H9 (cell line): Measurements from ENCODE around the gene HSD17B2. TPM values are rescaled to one million over a fixed set of nuclear protein-coding genes. Genes with fewer than 3 reads are reported as not detected.

Experiments used
- DNase-seq: peaks from one replicate; pipeline ENCODE4 v3.0.0-alpha.2; 2017
- H2AFZ ChIP-seq: one replicate; pipeline ENCODE4 v1.6.1; 2013; ENCODE audit warnings: mild to moderate bottlenecking, low read length, control low read depth, moderate library complexity
- H2AK5ac ChIP-seq: 2 replicates; pipeline ENCODE4 v1.6.1; 2013; ENCODE audit warnings: low read length, control low read depth, mixed read lengths; ENCODE audit not compliant: insufficient read length
- H2BK120ac ChIP-seq: one replicate; pipeline ENCODE4 v1.6.1; 2013; ENCODE audit warnings: low read depth, mild to moderate bottlenecking, low read length, control low read depth, inconsistent platforms; ENCODE audit not compliant: poor library complexity, severe bottlenecking
- H2BK12ac ChIP-seq: 2 replicates; pipeline ENCODE4 v1.6.1; 2013; ENCODE audit warnings: low read length, control low read depth, mixed read lengths, low read depth; ENCODE audit not compliant: insufficient read length
- H2BK15ac ChIP-seq: 2 replicates; pipeline ENCODE4 v1.6.1; 2013; ENCODE audit warnings: low read depth, low read length, control low read depth
- H2BK20ac ChIP-seq: one replicate; pipeline ENCODE4 v1.6.1; 2013; ENCODE audit warnings: low read depth, mild to moderate bottlenecking, low read length, control low read depth, inconsistent platforms; ENCODE audit not compliant: poor library complexity, severe bottlenecking
- H2BK5ac ChIP-seq: 2 replicates; pipeline ENCODE4 v1.6.1; 2013; ENCODE audit warnings: low read length, control low read depth, mixed read lengths; ENCODE audit not compliant: insufficient read length
- H3K14ac ChIP-seq: 2 replicates; pipeline ENCODE4 v1.6.1; 2013; ENCODE audit warnings: low read length, control low read depth; ENCODE audit not compliant: insufficient read depth
- H3K18ac ChIP-seq: 2 replicates; pipeline ENCODE4 v1.6.1; 2013; ENCODE audit warnings: low read depth, mild to moderate bottlenecking, mixed read lengths, low read length, control low read depth; ENCODE audit not compliant: insufficient read length
- H3K23ac ChIP-seq: 2 replicates; pipeline ENCODE4 v1.6.1; 2013; ENCODE audit warnings: low read length, control low read depth, mixed read lengths, low read depth; ENCODE audit not compliant: insufficient read length
- H3K23me2 ChIP-seq: 2 replicates; pipeline ENCODE4 v1.6.1; 2013; ENCODE audit warnings: low read depth, mild to moderate bottlenecking, mixed read lengths, low read length, control low read depth; ENCODE audit not compliant: insufficient read length, poor library complexity, severe bottlenecking
- H3K27ac ChIP-seq: 2 replicates; pipeline ENCODE4 v1.5.1; 2013; ENCODE audit warnings: low read length, control low read depth, mixed read lengths, low read depth; ENCODE audit not compliant: insufficient read length
- H3K27me3 ChIP-seq: 2 replicates; pipeline ENCODE4 v1.6.1; 2013; ENCODE audit warnings: low read length, control low read depth, inconsistent platforms; ENCODE audit not compliant: insufficient read depth
- H3K4ac ChIP-seq: 2 replicates; pipeline ENCODE4 v1.6.1; 2013; ENCODE audit warnings: low read depth, mild to moderate bottlenecking, control low read depth, inconsistent platforms, low read length, moderate library complexity
- H3K4me1 ChIP-seq: 2 replicates; pipeline ENCODE4 v1.6.1; 2013; ENCODE audit warnings: low read length, control low read depth, inconsistent platforms; ENCODE audit not compliant: insufficient read depth
- H3K4me2 ChIP-seq: 2 replicates; pipeline ENCODE4 v1.6.1; 2013; ENCODE audit warnings: low read length, control low read depth, mixed read lengths; ENCODE audit not compliant: insufficient read length, insufficient read depth
- H3K56ac ChIP-seq: 2 replicates; pipeline ENCODE4 v1.6.1; 2013; ENCODE audit warnings: low read depth, mild to moderate bottlenecking, mixed read lengths, low read length, control low read depth; ENCODE audit not compliant: insufficient read length
- H3K79me1 ChIP-seq: 2 replicates; pipeline ENCODE4 v1.6.1; 2013; ENCODE audit warnings: low read depth, mild to moderate bottlenecking, moderate library complexity, low read length, control low read depth, inconsistent platforms; ENCODE audit not compliant: insufficient read depth, poor library complexity, severe bottlenecking
- H3K79me2 ChIP-seq: 2 replicates; pipeline ENCODE4 v1.6.1; 2013; ENCODE audit warnings: low read length, control low read depth, inconsistent platforms; ENCODE audit not compliant: insufficient read depth
- H3K9ac ChIP-seq: 2 replicates; pipeline ENCODE4 v1.6.1; 2013; ENCODE audit warnings: low read length, control low read depth, mixed read lengths; ENCODE audit not compliant: insufficient read length; ENCODE audit errors: extremely low read depth
- H3K9me3 ChIP-seq: one replicate; pipeline ENCODE4 v1.6.1; 2013; ENCODE audit warnings: low read depth, low read length, inconsistent platforms; ENCODE audit not compliant: control insufficient read depth
- H3T11ph ChIP-seq: one replicate; pipeline ENCODE4 v1.6.1; 2013; ENCODE audit warnings: mild to moderate bottlenecking, low read length, control low read depth, inconsistent platforms
- H4K20me1 ChIP-seq: one replicate; pipeline ENCODE4 v1.6.1; 2013; ENCODE audit not compliant: control insufficient read depth, insufficient read length, insufficient read depth
- H4K5ac ChIP-seq: 2 replicates; pipeline ENCODE4 v1.6.1; 2013; ENCODE audit warnings: low read depth, mild to moderate bottlenecking, mixed read lengths, low read length, control low read depth; ENCODE audit not compliant: insufficient read length
- H4K8ac ChIP-seq: replicated peaks from 2 replicates; pipeline ENCODE4 v1.6.1; 2013; ENCODE audit warnings: low read length, control low read depth, mixed read lengths, low read depth; ENCODE audit not compliant: insufficient read length
- H4K91ac ChIP-seq: 2 replicates; pipeline ENCODE4 v1.6.1; 2013; ENCODE audit warnings: low read depth, mild to moderate bottlenecking, moderate library complexity, mixed read lengths, low read length, control low read depth; ENCODE audit not compliant: insufficient read length
- H3K27ac Mint-ChIP-seq, 3 experiments: 2 replicates in 2 of 3; 3 replicates in 1 of 3; pipeline ENCODE4 v1.8.0; 2020 to 2021; ENCODE audit warnings: mixed read lengths in 3 of 3, mild to moderate bottlenecking in 1 of 3, moderate library complexity in 1 of 3
- H3K27me3 Mint-ChIP-seq: 2 replicates; pipeline ENCODE4 v1.8.0; 2021; ENCODE audit warnings: low read depth, mild to moderate bottlenecking, moderate library complexity, mixed read lengths
- H3K36me3 Mint-ChIP-seq, 3 experiments: 2 replicates in 2 of 3; 3 replicates in 1 of 3; pipeline ENCODE4 v1.8.0; 2020 to 2021; ENCODE audit warnings: low read depth in 3 of 3, mixed read lengths in 3 of 3; ENCODE audit not compliant: insufficient read depth in 1 of 3
- H3K4me1 Mint-ChIP-seq, 2 experiments: 2 replicates each; pipeline ENCODE4 v1.8.0; 2020; ENCODE audit warnings: mixed read lengths in 2 of 2
- H3K4me3 Mint-ChIP-seq, 2 experiments: 2 replicates in 1 of 2; 3 replicates in 1 of 2; pipeline ENCODE4 v1.8.0; 2020 to 2021; ENCODE audit warnings: mild to moderate bottlenecking in 2 of 2, mixed read lengths in 2 of 2, moderate library complexity in 1 of 2
- H3K9me3 Mint-ChIP-seq, 2 experiments: 2 replicates in 1 of 2; 3 replicates in 1 of 2; pipeline ENCODE4 v1.8.0; 2020; ENCODE audit warnings: mild to moderate bottlenecking in 2 of 2, mixed read lengths in 2 of 2, moderate library complexity in 1 of 2
- CTCF ChIP-seq: fragments of 200-600 bp; sonication (generic); conservative IDR thresholded peaks from 3 replicates; pipeline ENCODE4 v1.8.0; 2021; ENCODE audit warnings: antibody characterized with exemption, mild to moderate bottlenecking
- WGBS: extraction: QIAGEN DNeasy Blood & Tissue Kit; methylation state at CpG from one replicate; pipeline ENCODE4 v1.1.7; 2013; ENCODE audit warnings: missing lambda C conversion rate, low lambda C conversion rate, mixed read lengths; ENCODE audit not compliant: insufficient read length; ENCODE audit errors: extremely low coverage; 5-methylcytosine and 5-hydroxymethylcytosine counted together
- total RNA-seq: library from RNA; stranded (reverse); gene quantifications from 2 replicates; pipeline ENCODE4 v1.2.1, GENCODE V29; 2021

Gene HSD17B2
- total RNA-seq, 1 experiment from 2014 or later = not detected

DNA sequence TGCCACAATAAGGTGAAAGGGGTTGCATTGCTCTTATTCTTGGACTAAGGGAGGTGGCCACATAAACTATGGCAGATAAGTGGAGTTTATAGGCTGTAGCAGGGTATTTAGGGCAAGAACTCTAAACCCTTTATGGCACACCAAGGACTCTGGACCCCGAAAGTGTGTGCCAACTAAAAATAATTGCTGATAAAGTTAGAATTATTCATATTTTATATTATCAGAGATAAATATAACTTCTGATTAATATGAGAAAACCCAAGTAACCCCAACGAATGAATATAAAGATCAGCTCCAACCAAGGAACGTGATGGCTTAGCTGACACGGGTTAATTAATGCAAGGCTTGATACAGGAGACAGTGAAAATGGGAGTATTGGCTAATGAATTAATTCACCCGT, 15.0 kb upstream of the HSD17B2 start:
- Mint-ChIP-seq H3K27me3 (peaks cover 12% of the 10 kb centered on the region), H3K9me3 (peaks cover 2 to 5% of the 10 kb centered on the region in 2 experiments; a peak in 4 of 5 replicates), H3K36me3 (no peaks in the 10 kb centered on the region), H3K4me1 (no peaks in the 10 kb centered on the region), H3K4me3 (no peak overlapping the region), H3K27ac (no peak overlapping the region)
- no peak overlapping the region for H2AK5ac ChIP-seq
- H3K27me3 ChIP-seq = no peaks in the 10 kb centered on the region
- no peak overlapping the region for H3T11ph ChIP-seq
- no peak overlapping the region for H4K5ac ChIP-seq
- no peak overlapping the region for H3K23ac ChIP-seq
- H3K4ac ChIP-seq = no peak overlapping the region
- no peak overlapping the region for H2BK15ac ChIP-seq
- H3K18ac ChIP-seq = no peak overlapping the region
- no peak overlapping the region for H2BK120ac ChIP-seq
- H4K91ac ChIP-seq = no peak overlapping the region
- no CpG with 5 or more reads among the region's 5 CpGs for WGBS
- H3K79me1 ChIP-seq = no peaks in the 10 kb centered on the region
- H3K14ac ChIP-seq = no peak overlapping the region
- no peaks in the 10 kb centered on the region for H3K4me1 ChIP-seq
- no peak overlapping the region for H3K27ac ChIP-seq
- no peak overlapping the region for H2BK20ac ChIP-seq
- TF ChIP-seq CTCF = no peak
- no peak for DNase-seq
- no peak overlapping the region for H2AFZ ChIP-seq
- no peaks in the 10 kb centered on the region for H3K23me2 ChIP-seq
- H3K9ac ChIP-seq = no peak overlapping the region
- H3K79me2 ChIP-seq = no peaks in the 10 kb centered on the region
- no peak overlapping the region for H2BK12ac ChIP-seq
- H3K9me3 ChIP-seq = no peaks in the 10 kb centered on the region
- H4K20me1 ChIP-seq = no peaks in the 10 kb centered on the region
- no peak overlapping the region for H2BK5ac ChIP-seq
- no peak overlapping the region for H3K56ac ChIP-seq
- H4K8ac ChIP-seq = no peak overlapping the region
- no peak overlapping the region for H3K4me2 ChIP-seq
